Measurements from ENCODE around the gene DIPK2B.

DNA sequence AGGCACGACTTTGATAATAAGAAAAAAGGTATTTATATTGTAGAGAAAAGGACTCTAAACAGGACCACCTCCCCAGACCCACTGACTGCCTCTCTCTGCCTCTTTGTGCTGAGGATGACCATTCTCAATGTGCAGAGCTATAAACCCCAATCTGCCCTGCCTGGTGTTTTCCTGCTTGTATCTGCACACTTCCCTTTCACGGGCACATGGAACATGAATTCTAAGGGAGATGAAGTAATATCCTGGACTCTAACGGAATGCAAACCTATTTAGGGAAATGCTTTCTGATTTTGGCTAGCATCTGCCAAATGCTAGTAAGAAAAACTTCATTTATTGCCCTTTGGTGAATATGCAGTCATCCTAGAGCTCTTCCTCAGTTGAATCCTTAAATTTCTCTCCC is 2.4 kb downstream of the DIPK2B start:
- no peak for TF ChIP-seq CTCF (IDR thresholded peaks at IDR 0.05)
- TF ChIP-seq, protein P1, sequence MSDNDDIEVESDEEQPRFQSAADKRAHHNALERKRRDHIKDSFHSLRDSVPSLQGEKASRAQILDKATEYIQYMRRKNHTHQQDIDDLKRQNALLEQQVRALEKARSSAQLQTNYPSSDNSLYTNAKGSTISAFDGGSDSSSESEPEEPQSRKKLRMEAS (CRISPR knock-in tag; IDR thresholded peaks at IDR 0.05), result no peak
- TF ChIP-seq SMAD3 (CRISPR knock-in tag; IDR thresholded peaks at IDR 0.05; ENCODE audit: borderline replicate concordance), result no peak
- no peak for TF ChIP-seq ELF4 (CRISPR knock-in tag; IDR thresholded peaks at IDR 0.05; ENCODE audit: low read depth)
- TF ChIP-seq ZNF219 (CRISPR knock-in tag; IDR thresholded peaks at IDR 0.05; ENCODE audit: borderline replicate concordance), result no peak
- no peak for TF ChIP-seq USF1 (CRISPR knock-in tag; IDR thresholded peaks at IDR 0.05)
- TF ChIP-seq CREM (CRISPR knock-in tag; IDR thresholded peaks at IDR 0.05), result no peak
